HL-60 (cell line): Measurements from ENCODE around the gene FAM174C.

Experiments used
- CTCF ChIP-seq: IDR thresholded peaks from one replicate; pipeline ENCODE4 v1.5.1; 2011; ENCODE audit warnings: low read length, control low read depth, inconsistent platforms; ENCODE audit not compliant: insufficient read depth
- POLR2AphosphoS5 ChIP-seq: IDR thresholded peaks from 2 replicates; pipeline ENCODE4 v1.6.1; 2012; ENCODE audit warnings: low read depth

- no peak for TF ChIP-seq CTCF
- TF ChIP-seq POLR2AphosphoS5: no peak
These were observed 20.1 kb downstream of the FAM174C start for GRCh38 chr19:1295169-1296012.
